ENCODE measurements around the gene EYA4.

The EYA4 gene

GRCh38 chr6:133262804-133263203 is 21.6 kb downstream of the EYA4 start:
- Histone ChIP-seq H3K4me3 (ENCODE audit: low read depth, low read length) (no peak overlapping the region), H3K36me3 (ENCODE audit: control insufficient read depth in 2 of 2, insufficient read depth in 1 of 2, low read length in 2 of 2) (no peaks in the 10 kb centered on the region; a peak in 1 of 3 replicates), H3K9me3 (ENCODE audit: control insufficient read depth, insufficient read depth, low read depth, low read length) (no peaks in the 10 kb centered on the region), H3K4me1 (ENCODE audit: control insufficient read depth, insufficient read depth, low read length) (peaks cover 10% of the 10 kb centered on the region; the same call in 1 of the 2 replicates), H3K27ac (ENCODE audit: extremely low read depth, low read depth, low read length) (no peak overlapping the region)
- ChIA-PET POLR2A (interaction anchor here (1.0 kb wide), 1 partner anchor 12 kb away, joined by 3 read pairs; no protein-coding TSS in a partner anchor), CTCF (interaction anchor here (0.6 to 1.5 kb wide), 4 partner anchors 22 to 882 kb away, joined by 3 to 5 read pairs (median 4); no protein-coding TSS in a partner anchor)
- TF ChIP-seq ZNF501 (tag by site-specific recombination; IDR thresholded peaks at IDR 0.05) (no peak), ZNF404 (tag by site-specific recombination; IDR thresholded peaks at IDR 0.05) (no peak), ZNF37A (tag by site-specific recombination; IDR thresholded peaks at IDR 0.05) (no peak), EGR2 (tag by site-specific recombination; IDR thresholded peaks at IDR 0.05; ENCODE audit: low read depth) (no peak), ZNF423 (tag by site-specific recombination; IDR thresholded peaks at IDR 0.05) (no peak), ZNF449 (tag by site-specific recombination; IDR thresholded peaks at IDR 0.05) (no peak), MZF1 (tag by site-specific recombination; IDR thresholded peaks at IDR 0.05; ENCODE audit: borderline replicate concordance) (no peak), ZNF623 (tag by site-specific recombination; IDR thresholded peaks at IDR 0.05) (no peak), ZNF624 (tag by site-specific recombination; IDR thresholded peaks at IDR 0.05) (no peak), ZNF791 (tag by site-specific recombination; IDR thresholded peaks at IDR 0.05) (no peak), HOXA7 (CRISPR knock-in tag; IDR thresholded peaks at IDR 0.05; ENCODE audit: borderline replicate concordance) (no peak), REPIN1 (tag by site-specific recombination; IDR thresholded peaks at IDR 0.05; ENCODE audit: low read depth) (no peak), ZNF585B (tag by site-specific recombination; IDR thresholded peaks at IDR 0.05) (no peak), OVOL3 (tag by site-specific recombination; IDR thresholded peaks at IDR 0.05) (no peak), SALL2 (tag by site-specific recombination; IDR thresholded peaks at IDR 0.05; ENCODE audit: borderline replicate concordance) (no peak)
- TF ChIP-seq, protein P1, sequence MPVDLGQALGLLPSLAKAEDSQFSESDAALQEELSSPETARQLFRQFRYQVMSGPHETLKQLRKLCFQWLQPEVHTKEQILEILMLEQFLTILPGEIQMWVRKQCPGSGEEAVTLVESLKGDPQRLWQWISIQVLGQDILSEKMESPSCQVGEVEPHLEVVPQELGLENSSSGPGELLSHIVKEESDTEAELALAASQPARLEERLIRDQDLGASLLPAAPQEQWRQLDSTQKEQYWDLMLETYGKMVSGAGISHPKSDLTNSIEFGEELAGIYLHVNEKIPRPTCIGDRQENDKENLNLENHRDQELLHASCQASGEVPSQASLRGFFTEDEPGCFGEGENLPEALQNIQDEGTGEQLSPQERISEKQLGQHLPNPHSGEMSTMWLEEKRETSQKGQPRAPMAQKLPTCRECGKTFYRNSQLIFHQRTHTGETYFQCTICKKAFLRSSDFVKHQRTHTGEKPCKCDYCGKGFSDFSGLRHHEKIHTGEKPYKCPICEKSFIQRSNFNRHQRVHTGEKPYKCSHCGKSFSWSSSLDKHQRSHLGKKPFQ (tag by site-specific recombination; IDR thresholded peaks at IDR 0.05): no peak
- TF ChIP-seq, protein P2, sequence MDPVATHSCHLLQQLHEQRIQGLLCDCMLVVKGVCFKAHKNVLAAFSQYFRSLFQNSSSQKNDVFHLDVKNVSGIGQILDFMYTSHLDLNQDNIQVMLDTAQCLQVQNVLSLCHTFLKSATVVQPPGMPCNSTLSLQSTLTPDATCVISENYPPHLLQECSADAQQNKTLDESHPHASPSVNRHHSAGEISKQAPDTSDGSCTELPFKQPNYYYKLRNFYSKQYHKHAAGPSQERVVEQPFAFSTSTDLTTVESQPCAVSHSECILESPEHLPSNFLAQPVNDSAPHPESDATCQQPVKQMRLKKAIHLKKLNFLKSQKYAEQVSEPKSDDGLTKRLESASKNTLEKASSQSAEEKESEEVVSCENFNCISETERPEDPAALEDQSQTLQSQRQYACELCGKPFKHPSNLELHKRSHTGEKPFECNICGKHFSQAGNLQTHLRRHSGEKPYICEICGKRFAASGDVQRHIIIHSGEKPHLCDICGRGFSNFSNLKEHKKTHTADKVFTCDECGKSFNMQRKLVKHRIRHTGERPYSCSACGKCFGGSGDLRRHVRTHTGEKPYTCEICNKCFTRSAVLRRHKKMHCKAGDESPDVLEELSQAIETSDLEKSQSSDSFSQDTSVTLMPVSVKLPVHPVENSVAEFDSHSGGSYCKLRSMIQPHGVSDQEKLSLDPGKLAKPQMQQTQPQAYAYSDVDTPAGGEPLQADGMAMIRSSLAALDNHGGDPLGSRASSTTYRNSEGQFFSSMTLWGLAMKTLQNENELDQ (tag by site-specific recombination; IDR thresholded peaks at IDR 0.05; ENCODE audit: low read depth): no peak

- ChIA-PET POLR2A (no interaction called here), CTCF (interaction anchor here (0.6 kb wide), 1 partner anchor 161 kb away, joined by 3 read pairs; no protein-coding TSS in a partner anchor)
- no peaks in the 10 kb centered on the region; a peak in 1 of 3 replicates for H3K36me3 ChIP-seq (ENCODE audit: control insufficient read depth in 2 of 2, insufficient read depth in 1 of 2, low read length in 2 of 2)
Measured at GRCh38 chr6:133265066-133265465, 23.9 kb downstream of the EYA4 start.

More at GRCh38 chr6:133265066-133265465, 23.9 kb downstream of the EYA4 start:
- TF ChIP-seq ZNF560 (tag by site-specific recombination; IDR thresholded peaks at IDR 0.05; ENCODE audit: borderline replicate concordance) (no peak), SCRT2 (tag by site-specific recombination; IDR thresholded peaks at IDR 0.05) (peak; percentile 53; the same call in 1 of the 2 replicates)
- Histone ChIP-seq H3K4me3 (ENCODE audit: low read depth, low read length) (no peak overlapping the region), H3K27ac (ENCODE audit: extremely low read depth, low read depth, low read length) (no peak overlapping the region), H3K9me3 (ENCODE audit: control insufficient read depth, insufficient read depth, low read depth, low read length) (no peaks in the 10 kb centered on the region), H3K4me1 (ENCODE audit: control insufficient read depth, insufficient read depth, low read length) (0 out of 2 replicates have a peak, but pooled peaks cover 4% of the 10 kb centered on the region)
